Fibroblast of pulmonary artery (primary cell): ENCODE measurements around the gene SLC7A4.
"Not testable (repeated sequence)": the region's sequence is repeated elsewhere in the genome, so short reads cannot be mapped to it uniquely, and the experiment has no call there.

Experiments
- DNase-seq: peaks from one replicate; pipeline ENCODE4 v3.0.0-alpha.2; 2010; ENCODE audit warnings: low read depth
- H3K4me3 ChIP-seq: replicated peaks from 2 replicates; pipeline ENCODE4 v1.5.1; 2011; ENCODE audit warnings: low read depth, mild to moderate bottlenecking, control low read depth, low read length, moderate library complexity
- TF ChIP-seq, protein P1 (sequence below): IDR thresholded peaks from 2 replicates; pipeline ENCODE4 v1.5.1; 2011; ENCODE audit warnings: mild to moderate bottlenecking, control low read depth, low read length, inconsistent platforms; ENCODE audit errors: missing control alignments

SLC7A4 gene

DNA sequence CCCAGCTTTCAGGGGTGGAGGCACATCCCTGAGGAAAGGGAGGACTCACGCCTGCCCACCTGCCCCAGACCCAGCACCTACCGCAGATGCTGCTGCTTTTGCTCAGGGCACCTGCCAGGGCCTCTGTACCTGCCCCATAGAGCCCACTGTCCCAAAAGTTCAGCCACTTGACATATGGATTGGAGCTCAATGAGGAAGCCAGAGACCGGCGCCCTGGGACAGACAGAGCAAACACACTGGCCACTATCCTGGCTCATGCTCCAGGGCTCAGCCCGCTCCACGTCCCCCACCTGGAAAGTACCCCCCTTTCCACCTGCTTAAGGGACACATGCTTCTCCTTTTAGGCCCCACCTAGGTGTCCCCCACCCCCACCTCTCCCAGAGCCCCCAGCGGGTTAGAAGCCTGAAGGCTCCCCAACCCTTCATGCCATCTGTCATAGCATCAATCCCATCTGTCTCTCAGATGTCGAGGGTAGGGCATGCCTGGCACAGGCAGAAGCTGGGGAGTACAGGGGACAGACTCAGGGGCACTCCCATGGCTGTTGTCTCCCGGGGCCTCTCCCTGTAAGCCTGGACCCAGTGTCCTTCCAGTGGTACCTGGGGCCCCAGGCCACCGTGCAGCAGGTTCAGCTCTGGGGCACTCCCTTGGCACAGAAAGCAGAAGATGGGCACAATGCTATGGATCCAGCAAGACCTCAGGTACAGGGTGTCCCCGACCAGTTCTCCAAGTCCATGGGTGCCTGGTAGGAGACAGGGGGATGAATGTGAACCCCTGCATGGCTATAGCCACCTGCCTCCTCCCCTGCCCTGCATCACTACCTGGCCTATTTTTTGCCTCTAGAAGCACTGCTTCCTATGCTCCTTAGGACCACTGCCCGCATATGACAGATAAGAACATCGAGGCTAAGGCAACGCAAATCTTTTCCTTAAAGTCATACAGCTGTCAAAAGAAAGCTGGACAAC is 19.6 kb downstream of the SLC7A4 start:
- TF ChIP-seq, protein P1, sequence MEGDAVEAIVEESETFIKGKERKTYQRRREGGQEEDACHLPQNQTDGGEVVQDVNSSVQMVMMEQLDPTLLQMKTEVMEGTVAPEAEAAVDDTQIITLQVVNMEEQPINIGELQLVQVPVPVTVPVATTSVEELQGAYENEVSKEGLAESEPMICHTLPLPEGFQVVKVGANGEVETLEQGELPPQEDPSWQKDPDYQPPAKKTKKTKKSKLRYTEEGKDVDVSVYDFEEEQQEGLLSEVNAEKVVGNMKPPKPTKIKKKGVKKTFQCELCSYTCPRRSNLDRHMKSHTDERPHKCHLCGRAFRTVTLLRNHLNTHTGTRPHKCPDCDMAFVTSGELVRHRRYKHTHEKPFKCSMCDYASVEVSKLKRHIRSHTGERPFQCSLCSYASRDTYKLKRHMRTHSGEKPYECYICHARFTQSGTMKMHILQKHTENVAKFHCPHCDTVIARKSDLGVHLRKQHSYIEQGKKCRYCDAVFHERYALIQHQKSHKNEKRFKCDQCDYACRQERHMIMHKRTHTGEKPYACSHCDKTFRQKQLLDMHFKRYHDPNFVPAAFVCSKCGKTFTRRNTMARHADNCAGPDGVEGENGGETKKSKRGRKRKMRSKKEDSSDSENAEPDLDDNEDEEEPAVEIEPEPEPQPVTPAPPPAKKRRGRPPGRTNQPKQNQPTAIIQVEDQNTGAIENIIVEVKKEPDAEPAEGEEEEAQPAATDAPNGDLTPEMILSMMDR = no peak
- no peak overlapping the region for H3K4me3 ChIP-seq
- no peak for DNase-seq

DNA sequence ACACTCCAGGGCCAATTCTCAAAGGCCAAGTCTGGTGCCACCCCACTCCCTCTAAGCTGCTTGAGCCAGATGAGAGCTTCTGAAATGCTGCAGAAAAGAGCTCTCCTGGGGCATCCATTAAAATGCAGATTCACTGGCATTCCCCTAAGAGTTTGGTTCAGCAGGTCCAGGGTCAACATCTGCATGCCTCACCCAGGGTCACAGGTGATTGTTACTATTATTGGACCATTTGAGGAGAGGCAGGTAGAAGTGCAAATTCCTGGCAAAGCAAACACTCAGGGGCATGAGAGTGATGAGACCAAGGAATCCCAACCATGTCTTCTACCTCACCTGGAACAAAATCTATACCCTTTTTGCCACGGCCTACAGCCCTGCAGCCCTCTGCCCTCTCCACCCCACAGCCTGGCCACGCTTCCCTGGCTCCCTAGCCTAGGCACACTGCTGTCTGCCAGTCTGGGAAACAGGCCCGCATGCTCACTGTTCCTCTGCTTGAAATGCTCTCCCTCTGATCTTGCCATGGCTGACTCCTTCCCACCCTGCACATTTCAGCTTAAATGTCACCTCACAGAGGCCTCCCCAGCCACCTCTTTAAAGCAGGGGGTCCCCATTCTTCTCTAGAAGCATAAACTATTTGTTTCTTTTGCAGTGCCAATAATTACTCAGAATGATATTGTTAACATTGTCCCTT is 21.8 kb downstream of the SLC7A4 start:
- TF ChIP-seq, protein P1 = no peak
- no peak for DNase-seq
- H3K4me3 ChIP-seq = no peak overlapping the region

- peak; percentile 67 for DNase-seq
- no peak overlapping the region for H3K4me3 ChIP-seq
- TF ChIP-seq, protein P1 = no peak
These were observed 22.5 kb downstream of the SLC7A4 start for GRCh38 chr22:21009638-21010425.

DNA sequence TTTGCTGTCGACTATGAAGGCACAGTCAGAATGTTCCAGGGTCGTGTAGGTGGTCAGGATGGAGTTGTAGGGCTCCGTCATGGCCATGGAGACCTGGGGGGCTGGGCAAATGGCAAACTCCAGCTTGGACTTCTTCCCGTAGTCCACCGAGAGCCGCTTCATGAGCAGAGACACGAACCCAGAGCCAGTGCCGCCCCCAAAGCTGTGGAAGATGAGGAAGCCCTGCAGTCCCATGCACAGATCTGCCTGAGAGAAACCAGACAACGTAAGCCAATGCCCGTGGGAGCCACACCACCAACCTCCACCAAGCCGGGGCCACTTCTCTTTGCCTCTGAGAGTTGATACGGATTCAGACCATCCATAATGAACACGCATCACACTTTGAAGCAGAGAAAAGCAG is 23.2 kb downstream of the SLC7A4 start:
- not testable (repeated sequence) for H3K4me3 ChIP-seq, DNase-seq

DNA sequence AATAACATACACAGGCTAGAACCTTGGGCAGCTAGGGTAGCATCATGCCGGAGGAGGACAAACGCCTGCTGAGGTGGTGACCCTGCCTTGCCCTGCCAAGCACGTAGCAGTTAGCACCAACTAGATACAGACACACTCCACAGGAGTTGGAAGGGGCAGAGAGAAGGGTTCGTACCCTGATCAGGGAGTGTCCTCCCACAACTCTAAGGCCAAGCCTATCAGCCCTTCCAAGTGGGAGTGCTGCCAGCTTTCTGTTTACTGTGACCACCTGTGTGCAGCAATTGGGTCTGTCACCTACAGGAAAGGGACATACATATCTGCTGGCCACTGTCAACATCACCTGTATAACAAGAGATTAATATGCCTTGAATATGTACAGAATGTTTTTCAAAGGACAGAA is 28.6 kb downstream of the SLC7A4 start:
- DNase-seq = no peak
- TF ChIP-seq, protein P1 = no peak
- no peak overlapping the region for H3K4me3 ChIP-seq

DNA sequence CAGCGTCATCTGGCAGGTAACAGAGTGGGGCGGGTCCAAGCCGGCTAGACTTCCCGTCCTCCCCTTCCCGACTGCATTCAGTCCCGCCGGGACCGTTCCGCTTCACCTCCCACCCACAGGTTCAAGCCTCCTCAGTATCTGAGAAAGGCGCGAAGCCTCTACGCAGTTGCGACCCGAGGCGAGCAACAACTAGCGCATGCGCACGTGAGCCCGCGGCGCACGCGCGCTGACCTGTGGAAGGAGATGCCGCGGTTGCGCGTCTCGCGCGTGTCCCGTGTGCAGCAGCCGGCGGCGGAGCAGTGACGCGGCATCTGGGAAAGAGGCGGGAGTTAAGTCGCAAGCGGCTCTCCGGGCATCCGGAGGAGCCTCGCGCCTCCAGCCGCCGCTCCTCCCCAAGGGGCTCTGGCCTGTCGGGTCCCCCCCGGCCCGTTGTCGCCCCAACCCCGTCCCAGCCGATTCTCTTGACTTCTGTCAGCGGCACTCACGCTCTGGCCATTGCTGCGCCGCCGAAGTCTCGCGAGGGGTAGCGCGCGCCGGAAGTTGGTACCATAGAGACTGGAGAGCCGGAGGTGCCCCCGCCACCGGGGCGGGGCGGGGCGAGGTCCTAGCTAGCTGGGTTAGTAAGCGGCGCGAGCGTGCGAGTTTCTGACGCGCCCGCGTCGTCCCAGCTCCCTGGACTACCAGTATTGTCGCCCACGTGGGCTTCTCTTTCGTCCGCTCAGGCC is 30.6 kb downstream of the SLC7A4 start, which contains the start of gene THAP7:
TSS of gene THAP7 (minus strand) at position 518 of the 725 bp plus-strand sequence. CDS start at position 311, 207 bp downstream.
- peak; percentile 95 for DNase-seq
- TF ChIP-seq, protein P1 = no peak
- peak within 1 kb of the TSS; percentile 91 for H3K4me3 ChIP-seq
